Suprapubic skin (tissue), 4 donors: ENCODE results near the gene GPC1. TPM values are rescaled to one million over a fixed set of nuclear protein-coding genes. Genes with fewer than 3 reads are reported as not detected.

ENCODE experiments used
- DNase-seq, 2 donors: peaks; one replicate each; pipeline ENCODE4 v3.0.0-alpha.2; 2019; ENCODE audit warnings: low spot score in 2 of 2
- H3K27ac ChIP-seq: fragments of 200-600 bp; sonication (generic); one replicate; pipeline ENCODE4 v1.5.1; 2019
- H3K27me3 ChIP-seq: fragments of 200-600 bp; sonication (generic); one replicate; pipeline ENCODE4 v1.5.1; 2019
- H3K36me3 ChIP-seq: fragments of 200-600 bp; sonication (generic); one replicate; pipeline ENCODE4 v1.5.1; 2019
- H3K4me1 ChIP-seq: fragments of 200-600 bp; sonication (generic); one replicate; pipeline ENCODE4 v1.5.1; 2019
- H3K4me3 ChIP-seq: fragments of 200-600 bp; sonication (generic); one replicate; pipeline ENCODE4 v1.5.1; 2019; ENCODE audit warnings: mild to moderate bottlenecking
- H3K9me3 ChIP-seq: fragments of 200-600 bp; sonication (generic); one replicate; pipeline ENCODE4 v1.5.1; 2019
- CTCF ChIP-seq, 2 donors: fragments of 200-600 bp in 1 of 2; fragments of 450-650 bp in 1 of 2; sonication (generic) in 1 of 2; IDR thresholded peaks; one replicate each; pipeline ENCODE4 v1.5.1; 2016 to 2019; ENCODE audit warnings: antibody characterized with exemption in 2 of 2, mild to moderate bottlenecking in 1 of 2, moderate library complexity in 1 of 2
- EP300 ChIP-seq: sonication (generic); formaldehyde crosslinking; IDR thresholded peaks from one replicate; pipeline ENCODE4 v1.6.1; 2017; ENCODE audit warnings: antibody characterized with exemption
- POLR2A ChIP-seq, 2 donors: fragments of 450-650 bp; IDR thresholded peaks; one replicate each; pipeline ENCODE4 v1.6.1; 2017; ENCODE audit warnings: antibody characterized with exemption in 2 of 2, mild to moderate bottlenecking in 2 of 2, moderate library complexity in 2 of 2
- POLR2AphosphoS5 ChIP-seq, 3 donors: sonication (generic); formaldehyde crosslinking; IDR thresholded peaks; one replicate each; pipeline ENCODE4 v1.6.1; 2017; ENCODE audit warnings: antibody characterized with exemption in 3 of 3
- WGBS: methylation state at CpG from one replicate; pipeline ENCODE4 v1.1.5; 2018; 5-methylcytosine and 5-hydroxymethylcytosine counted together
- total RNA-seq, 4 donors: library from RNA; depleted of rRNA; stranded (reverse); fragments of >200 nt; gene quantifications; one replicate each; pipeline ENCODE4 v1.1.0, GENCODE V29; 2016

GPC1 gene
- total RNA-seq, 4 donors from 2014 or later, result 130 to 164 (median 145) TPM

GRCh38 chr2:240451108-240451611 lies 15.7 kb downstream of the GPC1 start:
- Histone ChIP-seq H3K4me1 (peaks cover 94% of the 10 kb centered on the region), H3K4me3 (no peak overlapping the region), H3K36me3 (peaks cover under 1% of the 10 kb centered on the region), H3K27ac (peak overlapping the region; percentile 88), H3K9me3 (no peaks in the 10 kb centered on the region), H3K27me3 (peaks cover 45% of the 10 kb centered on the region)
- WGBS, result 67% methylated on average over 5 of the region's 13 CpGs
- TF ChIP-seq CTCF (IDR thresholded peaks at IDR 0.05) (peak in 1 of 2 donors; percentile 11), POLR2A (IDR thresholded peaks at IDR 0.05) (no peak)
- peak in 1 of 2 donors; percentile 64 for DNase-seq

DNA sequence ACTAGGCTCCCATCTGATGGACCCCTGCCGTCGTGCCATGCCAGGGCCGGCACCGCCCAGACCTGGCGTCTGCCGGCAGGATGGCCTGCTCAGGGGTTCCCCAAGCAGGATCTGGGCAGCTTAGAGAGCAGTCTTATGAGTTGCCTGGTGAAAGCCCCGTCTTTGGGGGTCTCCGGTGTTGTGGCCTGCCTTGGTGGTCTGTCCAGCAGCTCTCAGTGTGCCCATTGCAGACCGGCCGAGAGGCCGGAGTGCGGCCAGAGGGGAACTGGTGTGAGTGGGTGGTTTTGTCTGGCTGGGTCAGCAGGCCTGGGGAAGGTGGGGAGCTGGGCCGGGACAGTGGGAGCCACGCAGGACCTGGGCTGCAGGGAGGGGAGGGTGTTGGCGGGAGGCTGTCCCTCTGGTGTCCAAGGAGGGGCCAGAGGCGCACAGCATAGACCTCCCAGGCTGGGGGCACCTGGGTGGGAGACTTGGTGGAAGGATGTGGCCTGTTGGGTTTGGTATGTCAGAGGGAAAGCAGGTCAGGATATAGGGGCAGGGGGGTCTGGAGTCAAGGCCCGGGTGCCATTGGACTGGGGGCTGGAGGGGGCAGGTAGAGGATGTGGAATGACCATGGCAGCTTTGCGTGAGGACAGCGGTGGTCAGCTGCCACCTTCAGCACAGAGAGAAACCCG lies 16.5 kb downstream of the GPC1 start:
- no peaks in the 10 kb centered on the region for H3K9me3 ChIP-seq
- peak overlapping the region; percentile 74 for H3K4me3 ChIP-seq
- no peak for TF ChIP-seq POLR2A (IDR thresholded peaks at IDR 0.05)
- TF ChIP-seq EP300, result no peak
- TF ChIP-seq POLR2AphosphoS5 (IDR thresholded peaks at IDR 0.05), result no peak
- TF ChIP-seq CTCF (IDR thresholded peaks at IDR 0.05), result no peak
- H3K4me1 ChIP-seq, result peaks cover 90% of the 10 kb centered on the region
- peak overlapping the region; percentile 88 for H3K27ac ChIP-seq
- H3K27me3 ChIP-seq, result peaks cover 45% of the 10 kb centered on the region
- H3K36me3 ChIP-seq, result no peaks in the 10 kb centered on the region
- DNase-seq, result peak in 1 of 2 donors; percentile 64
- 38% methylated on average over 17 of the region's 20 CpGs for whole genome bisulfite sequencing

DNA sequence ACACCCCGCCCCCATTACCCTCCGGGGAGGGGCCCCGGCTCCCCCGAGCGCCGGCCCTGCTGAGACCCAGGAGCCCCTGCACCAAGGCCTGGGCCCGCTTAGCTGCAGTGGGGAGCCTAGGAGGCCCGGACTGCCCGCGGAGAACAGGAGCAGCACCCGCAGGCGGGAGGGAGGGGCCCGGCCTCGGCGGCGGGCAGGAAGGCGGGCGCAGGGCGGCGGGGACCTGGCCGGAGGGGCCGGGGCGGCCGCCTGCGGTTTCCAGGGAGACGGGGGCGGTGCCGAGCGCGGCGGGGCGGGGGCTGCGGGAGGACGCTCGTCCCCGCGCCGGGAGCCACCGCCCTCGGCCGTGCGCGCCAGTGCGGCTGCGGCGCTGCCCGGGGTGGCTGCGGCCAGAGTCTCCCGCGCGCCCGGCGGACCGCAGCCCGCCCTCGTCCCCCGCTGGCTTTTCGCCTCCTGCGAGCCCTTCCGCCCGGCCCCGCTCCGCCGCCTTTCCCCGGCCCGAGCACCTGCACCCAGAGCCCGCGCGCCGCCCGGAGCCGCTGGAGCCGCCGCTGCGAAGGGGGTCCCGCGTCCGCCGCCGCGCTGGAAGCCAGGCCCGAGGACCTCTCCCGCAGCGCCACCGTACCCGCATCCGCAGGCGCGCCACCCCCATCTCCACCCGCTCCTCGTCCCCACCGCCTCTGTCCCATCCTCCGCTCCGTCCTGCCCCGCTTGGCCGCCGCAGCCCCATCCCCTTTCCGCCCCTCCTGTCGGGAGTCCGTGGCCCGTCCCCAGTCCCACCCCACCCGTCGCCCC lies 17.2 kb downstream of the GPC1 start:
- Histone ChIP-seq H3K4me3 (peak overlapping the region; percentile 74), H3K27ac (peak overlapping the region; percentile 88), H3K4me1 (peaks cover 89% of the 10 kb centered on the region), H3K9me3 (no peaks in the 10 kb centered on the region), H3K36me3 (no peaks in the 10 kb centered on the region), H3K27me3 (peaks cover 45% of the 10 kb centered on the region)
- peak in 1 of 2 donors; percentile 57 for DNase-seq
- no peak for TF ChIP-seq POLR2A (IDR thresholded peaks at IDR 0.05)
- TF ChIP-seq CTCF (IDR thresholded peaks at IDR 0.05), result no peak
- no peak for TF ChIP-seq EP300
- no peak for TF ChIP-seq POLR2AphosphoS5 (IDR thresholded peaks at IDR 0.05)
- 4% methylated on average over 13 of the region's 103 CpGs for WGBS

GRCh38 chr2:240453461-240454105 lies 18.1 kb downstream of the GPC1 start:
- WGBS, result no CpG with 5 or more reads among the region's 81 CpGs
- TF ChIP-seq POLR2AphosphoS5 (IDR thresholded peaks at IDR 0.05), result no peak
- TF ChIP-seq POLR2A (IDR thresholded peaks at IDR 0.05), result no peak
- no peak for TF ChIP-seq EP300
- no peak for TF ChIP-seq CTCF (IDR thresholded peaks at IDR 0.05)
- peak overlapping the region; percentile 74 for H3K4me3 ChIP-seq
- peaks cover 82% of the 10 kb centered on the region for H3K4me1 ChIP-seq
- peak in 1 of 2 donors; percentile 49 for DNase-seq
- peaks cover 45% of the 10 kb centered on the region for H3K27me3 ChIP-seq
- no peaks in the 10 kb centered on the region for H3K36me3 ChIP-seq
- no peaks in the 10 kb centered on the region for H3K9me3 ChIP-seq
- no peak overlapping the region for H3K27ac ChIP-seq
